T-helper 1 cell treated with Interleukin-12 subunit alpha and Interleukin-12 subunit beta and Interleukin-4 antibody, amounts not matched to agents 30 μg/mL and 1 μg/mL, for 36 hours (primary cell): ENCODE measurements around the gene ATP9B.
"Not testable (repeated sequence)": the region's sequence is repeated elsewhere in the genome, so short reads cannot be mapped to it uniquely, and the experiment has no call there.

ENCODE experiments used
- H3K27ac Mint-ChIP-seq: one replicate; pipeline ENCODE4 v1.8.0; 2021; ENCODE audit warnings: mild to moderate bottlenecking, mixed read lengths
- H3K27me3 Mint-ChIP-seq: one replicate; pipeline ENCODE4 v1.8.0; 2021; ENCODE audit warnings: low read depth, mixed read lengths
- H3K36me3 Mint-ChIP-seq: one replicate; pipeline ENCODE4 v1.8.0; 2021; ENCODE audit warnings: low read depth, mixed read lengths
- H3K4me1 Mint-ChIP-seq: one replicate; pipeline ENCODE4 v1.8.0; 2021; ENCODE audit warnings: low read depth, mixed read lengths
- H3K4me3 Mint-ChIP-seq: one replicate; pipeline ENCODE4 v1.8.0; 2021; ENCODE audit warnings: mild to moderate bottlenecking, moderate library complexity, mixed read lengths
- H3K9me3 Mint-ChIP-seq: one replicate; pipeline ENCODE4 v1.8.0; 2021; ENCODE audit warnings: mixed read lengths

Gene ATP9B

GRCh38 chr18:79271812-79272211, 202.6 kb downstream of the ATP9B start:
- H3K36me3 Mint-ChIP-seq = peaks cover 14% of the 10 kb centered on the region
- not testable (repeated sequence) for H3K27me3 Mint-ChIP-seq, H3K27ac Mint-ChIP-seq, H3K9me3 Mint-ChIP-seq, H3K4me3 Mint-ChIP-seq
- H3K4me1 Mint-ChIP-seq = peaks cover 15% of the 10 kb centered on the region

DNA sequence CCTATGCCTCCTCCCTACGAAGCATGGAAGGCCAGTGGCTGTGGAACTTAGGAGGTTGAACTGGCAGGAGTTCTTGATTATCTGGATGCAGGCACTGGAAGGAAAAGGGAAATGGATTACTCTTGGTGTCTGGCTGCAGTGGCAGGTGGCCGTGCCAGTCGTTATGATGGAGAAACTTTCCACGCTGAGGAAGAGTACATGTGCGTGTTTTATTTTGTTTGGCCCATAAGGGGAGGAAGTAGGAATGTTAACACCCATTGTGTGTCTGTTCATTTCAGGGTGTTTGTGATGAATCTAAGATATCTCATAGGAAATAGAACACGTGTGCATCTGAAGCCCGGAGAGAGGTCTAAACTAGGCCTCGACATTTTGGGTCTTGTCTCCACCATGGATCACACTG, 203.7 kb downstream of the ATP9B start:
- H3K4me3 Mint-ChIP-seq = no peak overlapping the region
- H3K27me3 Mint-ChIP-seq = no peaks in the 10 kb centered on the region
- peaks cover 4% of the 10 kb centered on the region for H3K9me3 Mint-ChIP-seq
- H3K27ac Mint-ChIP-seq = no peak overlapping the region
- H3K36me3 Mint-ChIP-seq = peaks cover 14% of the 10 kb centered on the region
- H3K4me1 Mint-ChIP-seq = peaks cover 15% of the 10 kb centered on the region

GRCh38 chr18:79274823-79275222, 205.6 kb downstream of the ATP9B start:
- H3K36me3 Mint-ChIP-seq = peaks cover 19% of the 10 kb centered on the region
- H3K27me3 Mint-ChIP-seq = no peaks in the 10 kb centered on the region
- H3K4me1 Mint-ChIP-seq = peaks cover 15% of the 10 kb centered on the region
- H3K27ac Mint-ChIP-seq = no peak overlapping the region
- H3K4me3 Mint-ChIP-seq = no peak overlapping the region
- H3K9me3 Mint-ChIP-seq = peaks cover 4% of the 10 kb centered on the region

DNA sequence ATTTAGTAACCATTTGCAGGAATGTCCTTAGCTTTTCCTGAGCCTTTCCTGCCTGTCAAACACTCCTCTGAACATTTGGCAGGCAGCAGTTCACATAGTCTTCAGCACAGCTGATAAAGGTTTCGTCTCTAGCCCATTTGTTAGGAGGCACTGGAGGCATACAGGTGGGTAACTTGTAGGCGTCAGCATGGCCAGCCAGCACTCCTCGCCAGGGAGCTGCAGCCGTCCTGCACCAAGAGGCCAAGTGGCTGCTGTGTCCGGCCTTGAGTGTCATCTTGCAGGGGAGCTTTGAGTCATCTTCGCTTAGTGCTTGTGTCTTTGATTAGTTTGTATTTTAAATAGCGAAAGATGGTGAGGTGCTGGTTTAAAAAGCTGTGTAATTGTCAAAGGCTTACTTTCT, 206.3 kb downstream of the ATP9B start:
- H3K27me3 Mint-ChIP-seq = no peaks in the 10 kb centered on the region
- H3K36me3 Mint-ChIP-seq = peaks cover 19% of the 10 kb centered on the region
- H3K4me3 Mint-ChIP-seq = no peak overlapping the region
- H3K9me3 Mint-ChIP-seq = peaks cover 4% of the 10 kb centered on the region
- no peak overlapping the region for H3K27ac Mint-ChIP-seq
- peaks cover 15% of the 10 kb centered on the region for H3K4me1 Mint-ChIP-seq

DNA sequence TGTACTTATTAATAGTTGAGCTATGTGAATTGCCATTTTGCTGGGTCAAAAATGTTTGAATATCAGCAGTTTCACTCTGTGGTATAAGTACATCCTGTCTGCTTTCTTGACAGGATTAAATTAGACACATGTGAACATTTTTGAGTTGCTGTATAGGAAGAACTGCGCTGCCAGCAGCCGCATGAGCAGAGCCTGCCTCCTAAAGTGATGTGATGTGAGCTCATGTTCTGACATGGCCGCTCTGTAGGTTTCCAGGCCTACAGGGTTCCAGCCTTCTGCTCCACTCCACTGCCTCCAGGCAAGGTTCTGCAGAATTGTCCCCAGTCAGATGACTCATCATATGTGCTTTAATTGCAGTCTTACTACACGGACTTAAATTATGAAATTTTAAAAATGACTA, 206.8 kb downstream of the ATP9B start:
- H3K27ac Mint-ChIP-seq = no peak overlapping the region
- H3K27me3 Mint-ChIP-seq = no peaks in the 10 kb centered on the region
- H3K4me1 Mint-ChIP-seq = peaks cover 15% of the 10 kb centered on the region
- peaks cover 4% of the 10 kb centered on the region for H3K9me3 Mint-ChIP-seq
- peaks cover 18% of the 10 kb centered on the region for H3K36me3 Mint-ChIP-seq
- H3K4me3 Mint-ChIP-seq = no peak overlapping the region

DNA sequence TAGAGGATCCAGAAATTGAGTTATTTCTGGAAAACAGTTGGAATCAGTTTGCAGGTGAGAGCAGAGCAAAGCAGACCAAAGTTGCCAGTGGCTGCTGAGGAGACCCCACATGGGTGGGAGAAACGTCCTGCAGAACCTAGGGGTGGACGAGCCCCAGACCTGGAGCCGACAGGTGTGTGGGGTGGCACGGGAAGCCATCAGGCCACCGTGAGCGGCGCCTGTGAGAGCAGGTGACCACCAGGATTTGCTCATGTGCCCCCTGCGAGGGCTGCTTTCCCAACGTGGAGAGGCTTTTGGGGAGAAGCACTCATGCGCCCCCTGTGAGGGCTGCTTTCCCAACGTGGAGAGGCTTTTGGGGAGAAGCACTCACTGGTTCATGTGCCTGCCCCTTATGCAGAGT, 209.7 kb downstream of the ATP9B start:
- Mint-ChIP-seq H3K4me3 (no peak overlapping the region), H3K27me3 (no peaks in the 10 kb centered on the region), H3K36me3 (peaks cover 10% of the 10 kb centered on the region), H3K27ac (no peak overlapping the region), H3K9me3 (no peaks in the 10 kb centered on the region), H3K4me1 (peaks cover 15% of the 10 kb centered on the region)

GRCh38 chr18:79283131-79283810, 214.1 kb downstream of the ATP9B start:
- Mint-ChIP-seq H3K27ac (no peak overlapping the region), H3K36me3 (peaks cover 10% of the 10 kb centered on the region), H3K4me3 (no peak overlapping the region)

GRCh38 chr18:79283929-79284328, 214.7 kb downstream of the ATP9B start:
- Mint-ChIP-seq H3K27ac (no peak overlapping the region), H3K9me3 (no peaks in the 10 kb centered on the region), H3K4me1 (no peaks in the 10 kb centered on the region), H3K4me3 (no peak overlapping the region), H3K36me3 (peaks cover 7% of the 10 kb centered on the region), H3K27me3 (no peaks in the 10 kb centered on the region)

More at GRCh38 chr18:79283131-79283810, 214.1 kb downstream of the ATP9B start:
- no peaks in the 10 kb centered on the region for H3K27me3 Mint-ChIP-seq
- no peaks in the 10 kb centered on the region for H3K4me1 Mint-ChIP-seq
- H3K9me3 Mint-ChIP-seq = no peaks in the 10 kb centered on the region

DNA sequence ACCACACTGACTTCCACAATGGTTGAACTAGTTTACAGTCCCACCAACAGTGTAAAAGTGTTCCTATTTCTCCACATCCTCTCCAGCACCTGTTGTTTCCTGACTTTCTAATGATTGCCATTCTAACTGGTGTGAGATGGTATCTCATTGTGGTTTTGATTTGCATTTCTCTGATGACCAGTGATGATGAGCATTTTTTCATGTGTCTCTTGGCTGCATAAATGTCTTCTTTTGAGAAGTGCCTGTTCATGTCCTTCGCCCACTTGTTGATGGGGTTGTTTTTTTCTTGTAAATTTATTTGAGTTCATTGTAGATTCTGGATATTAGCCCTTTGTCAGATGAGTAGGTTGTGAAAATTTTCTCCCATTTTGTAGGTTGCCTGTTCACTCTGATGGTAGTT, 216.0 kb downstream of the ATP9B start:
- not testable (repeated sequence) for H3K36me3 Mint-ChIP-seq, H3K9me3 Mint-ChIP-seq, H3K4me1 Mint-ChIP-seq, H3K27ac Mint-ChIP-seq, H3K27me3 Mint-ChIP-seq, H3K4me3 Mint-ChIP-seq

DNA sequence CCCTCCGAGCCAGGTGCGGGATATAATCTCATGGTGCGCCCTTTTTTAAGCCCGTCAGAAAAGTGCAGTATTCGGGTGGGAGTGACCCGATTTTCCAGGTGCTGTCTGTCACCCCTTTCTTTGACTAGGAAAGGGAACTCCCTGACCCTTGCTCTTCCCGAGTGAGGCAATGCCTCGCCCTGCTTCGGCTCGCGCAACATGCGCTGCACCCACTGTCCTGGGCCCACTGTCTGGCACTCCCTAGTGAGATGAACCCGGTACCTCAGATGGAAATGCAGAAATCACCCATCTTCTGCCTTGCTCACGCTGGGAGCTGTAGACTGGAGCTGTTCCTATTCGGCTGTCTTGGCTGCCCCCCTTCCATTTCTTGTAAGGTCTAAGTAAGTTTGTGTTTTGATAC, 221.2 kb downstream of the ATP9B start:
- not testable (repeated sequence) for H3K27ac Mint-ChIP-seq, H3K9me3 Mint-ChIP-seq, H3K27me3 Mint-ChIP-seq, H3K4me3 Mint-ChIP-seq, H3K4me1 Mint-ChIP-seq, H3K36me3 Mint-ChIP-seq

DNA sequence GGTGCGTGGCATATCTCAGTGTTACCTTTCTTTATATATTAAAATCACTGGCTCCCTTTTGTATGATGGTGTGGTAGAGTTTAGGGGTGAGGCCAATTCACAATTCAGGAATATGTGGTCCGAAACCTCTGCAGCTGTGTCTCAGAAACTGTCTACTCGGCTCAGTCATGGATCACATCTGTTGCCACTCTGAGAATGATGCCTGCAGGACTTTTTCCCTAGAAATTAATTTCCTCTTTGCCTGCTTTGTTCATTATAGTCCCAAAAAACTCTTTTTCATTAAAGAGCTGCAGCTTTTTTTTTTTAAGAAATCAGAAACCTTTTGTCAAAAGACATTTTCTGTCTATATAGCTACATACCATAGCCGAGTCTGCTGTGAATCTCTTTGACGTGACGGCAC, 221.7 kb downstream of the ATP9B start:
- Mint-ChIP-seq H3K36me3 (peaks cover 2% of the 10 kb centered on the region), H3K4me3 (no peak overlapping the region), H3K27me3 (no peaks in the 10 kb centered on the region), H3K9me3 (no peaks in the 10 kb centered on the region), H3K4me1 (peaks cover 3% of the 10 kb centered on the region), H3K27ac (no peak overlapping the region)

- H3K36me3 Mint-ChIP-seq = peaks cover 2% of the 10 kb centered on the region
- H3K4me1 Mint-ChIP-seq = peaks cover 3% of the 10 kb centered on the region
- H3K9me3 Mint-ChIP-seq = no peaks in the 10 kb centered on the region
- H3K27me3 Mint-ChIP-seq = no peaks in the 10 kb centered on the region
- H3K27ac Mint-ChIP-seq = no peak overlapping the region
- H3K4me3 Mint-ChIP-seq = no peak overlapping the region
Measured at GRCh38 chr18:79294235-79294634, 225.0 kb downstream of the ATP9B start.

DNA sequence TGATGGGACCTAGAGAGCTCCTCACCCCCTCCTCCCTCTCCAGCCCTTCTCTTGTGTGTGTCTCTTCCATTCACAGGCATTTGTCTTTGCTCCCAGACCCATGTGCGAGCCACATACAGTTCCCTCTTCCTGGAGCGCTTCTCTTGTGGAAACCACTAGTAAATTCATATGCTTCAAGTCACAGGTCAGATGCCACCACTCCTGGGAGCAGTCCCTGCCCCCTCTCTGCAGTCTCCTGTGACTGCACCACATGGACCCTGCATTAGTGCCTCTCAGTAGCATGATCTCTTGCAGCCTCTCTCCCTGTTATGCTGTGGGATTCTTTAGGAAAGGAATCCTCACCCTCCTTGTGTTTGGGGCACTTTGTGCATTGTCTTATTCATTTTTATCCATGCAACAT, 230.1 kb downstream of the ATP9B start:
- no peaks in the 10 kb centered on the region for H3K36me3 Mint-ChIP-seq
- no peaks in the 10 kb centered on the region for H3K4me1 Mint-ChIP-seq
- no peaks in the 10 kb centered on the region for H3K9me3 Mint-ChIP-seq
- no peaks in the 10 kb centered on the region for H3K27me3 Mint-ChIP-seq
- H3K4me3 Mint-ChIP-seq = no peak overlapping the region
- no peak overlapping the region for H3K27ac Mint-ChIP-seq

GRCh38 chr18:79299711-79300110, 230.5 kb downstream of the ATP9B start:
- H3K27me3 Mint-ChIP-seq = no peaks in the 10 kb centered on the region
- H3K36me3 Mint-ChIP-seq = no peaks in the 10 kb centered on the region
- H3K4me1 Mint-ChIP-seq = no peaks in the 10 kb centered on the region
- no peak overlapping the region for H3K27ac Mint-ChIP-seq
- H3K9me3 Mint-ChIP-seq = no peaks in the 10 kb centered on the region
- no peak overlapping the region for H3K4me3 Mint-ChIP-seq

DNA sequence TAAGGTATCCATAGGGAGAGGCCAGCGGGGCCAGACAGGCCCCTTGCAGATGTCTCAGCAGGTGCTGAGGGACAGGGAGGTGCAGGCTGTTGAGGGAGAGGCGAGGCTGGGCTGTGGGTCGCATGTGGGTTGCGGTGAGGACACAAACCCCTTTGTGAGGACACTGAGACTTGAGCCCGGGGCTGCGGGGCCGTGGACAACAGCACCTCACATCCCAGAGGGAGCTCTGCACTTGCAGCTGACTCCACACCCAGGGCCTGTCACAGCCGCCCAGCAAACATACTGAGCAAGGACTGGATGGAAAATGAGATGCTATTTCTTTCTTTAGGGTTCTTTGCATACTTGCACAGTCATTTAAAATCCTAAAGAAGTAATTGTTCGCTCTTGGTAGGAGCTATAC, 231.2 kb downstream of the ATP9B start:
- no peaks in the 10 kb centered on the region for H3K36me3 Mint-ChIP-seq
- no peak overlapping the region for H3K27ac Mint-ChIP-seq
- no peak overlapping the region for H3K4me3 Mint-ChIP-seq
- H3K27me3 Mint-ChIP-seq = no peaks in the 10 kb centered on the region
- no peaks in the 10 kb centered on the region for H3K9me3 Mint-ChIP-seq
- H3K4me1 Mint-ChIP-seq = no peaks in the 10 kb centered on the region

- Mint-ChIP-seq H3K27ac (no peak overlapping the region), H3K4me1 (no peaks in the 10 kb centered on the region), H3K4me3 (no peak overlapping the region), H3K36me3 (no peaks in the 10 kb centered on the region), H3K27me3 (no peaks in the 10 kb centered on the region), H3K9me3 (no peaks in the 10 kb centered on the region)
Measured at GRCh38 chr18:79302120-79302519, 232.9 kb downstream of the ATP9B start.
